Lung (tissue), 12 donors: ENCODE measurements around the gene MIOX. TPM values are rescaled to one million over a fixed set of nuclear protein-coding genes. Genes with fewer than 3 reads are reported as not detected.

Experiments used
- ATAC-seq: fragments of 200-7000 bp; cut with Tn5 transposase; one replicate; pipeline ENCODE4 v1.9.1; 2020; ENCODE audit warnings: moderate number of reproducible peaks; ENCODE audit not compliant: insufficient read depth, low FRiP score
- DNase-seq, 3 donors: peaks; one replicate each; pipeline ENCODE4 v3.0.0-alpha.2; 2013 to 2017
- H3K27ac ChIP-seq, 2 donors: one replicate each; pipeline ENCODE4 v1.5.1; 2013; ENCODE audit warnings: mild to moderate bottlenecking in 2 of 2, moderate library complexity in 2 of 2, control low read depth in 1 of 2, inconsistent platforms in 1 of 2, low read depth in 1 of 2, low read length in 1 of 2
- H3K27me3 ChIP-seq, 3 donors: one replicate each; pipeline ENCODE4 v1.5.1; 2013; ENCODE audit warnings: low read length in 2 of 3; ENCODE audit not compliant: control insufficient read depth in 3 of 3, insufficient read depth in 3 of 3
- H3K36me3 ChIP-seq, 4 donors: one replicate each; pipeline ENCODE4 v1.5.1; 2013; ENCODE audit warnings: low read length in 4 of 4, mild to moderate bottlenecking in 1 of 4, moderate library complexity in 1 of 4; ENCODE audit not compliant: control insufficient read depth in 4 of 4, insufficient read depth in 4 of 4
- H3K4me1 ChIP-seq, 5 donors: one replicate each; pipeline ENCODE4 v1.5.1; 2013; ENCODE audit warnings: low read length in 5 of 5, mild to moderate bottlenecking in 2 of 5, moderate library complexity in 1 of 5; ENCODE audit not compliant: control insufficient read depth in 5 of 5, insufficient read depth in 5 of 5
- H3K4me3 ChIP-seq: one replicate; pipeline ENCODE4 v1.5.1; 2013; ENCODE audit warnings: mild to moderate bottlenecking, control low read depth, moderate library complexity
- H3K9ac ChIP-seq, 2 donors: one replicate each; pipeline ENCODE4 v1.5.1; 2013; ENCODE audit warnings: low read length in 2 of 2, control low read depth in 1 of 2; ENCODE audit not compliant: insufficient read depth in 1 of 2
- H3K9me3 ChIP-seq, 4 donors: one replicate each; pipeline ENCODE4 v1.5.1; 2013; ENCODE audit warnings: low read length in 3 of 4, mild to moderate bottlenecking in 1 of 4, moderate library complexity in 1 of 4; ENCODE audit not compliant: control insufficient read depth in 4 of 4, insufficient read depth in 3 of 4
- WGBS, 2 donors: extraction: QIAGEN DNeasy Blood & Tissue Kit; methylation state at CpG; one replicate each; pipeline ENCODE4 v1.1.7; 2013; 5-methylcytosine and 5-hydroxymethylcytosine counted together
- polyA plus RNA-seq, 2 donors: library from polyadenylated mRNA; stranded (reverse); fragments of 200-250 nt; gene quantifications; one replicate each; pipeline ENCODE4 v1.2.1, GENCODE V29; 2013
- total RNA-seq, 2 donors: library from RNA; depleted of rRNA in 1 of 2; stranded (reverse); fragments of >200 nt in 1 of 2; gene quantifications; one replicate each; pipeline ENCODE4 v1.2.1, GENCODE V29; 2014 to 2021
- TF ChIP-seq, protein P1 (sequence below): IDR thresholded peaks from 2 replicates; pipeline ENCODE4 v1.5.1; 2012; ENCODE audit warnings: mild to moderate bottlenecking; ENCODE audit errors: control extremely low read depth, extremely low read depth
- donor health status: control.
- donor health status: control.
- donor health status: Bipolar disorder and iron deficiency.
- donor health status: healthy.
- donor health status: DM: yes; HTN: yes; CAD: no.

Gene MIOX
- total and polyA plus RNA-seq, 4 donors = 0.08 TPM; not detected in 3

DNA sequence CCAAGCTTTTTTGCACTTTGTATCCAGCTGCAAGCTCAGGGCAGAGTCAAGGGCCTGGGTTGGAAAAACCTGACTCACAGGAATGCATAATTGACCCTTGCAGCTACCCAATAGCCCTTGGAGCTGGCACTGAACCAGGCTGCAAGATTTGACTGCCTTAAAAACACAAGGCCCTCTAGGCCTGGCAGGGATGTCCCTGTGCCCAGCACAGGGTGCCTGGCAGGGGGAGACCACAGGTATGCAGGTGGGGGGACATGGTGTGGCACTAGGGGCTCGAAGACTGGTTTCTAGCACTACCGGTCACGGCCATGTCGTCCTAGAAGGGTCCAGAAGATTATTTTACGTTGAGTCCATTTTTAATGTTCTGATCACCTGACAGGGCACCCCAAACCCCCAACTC, 42.0 kb upstream of the MIOX start:
- TF ChIP-seq, protein P1, sequence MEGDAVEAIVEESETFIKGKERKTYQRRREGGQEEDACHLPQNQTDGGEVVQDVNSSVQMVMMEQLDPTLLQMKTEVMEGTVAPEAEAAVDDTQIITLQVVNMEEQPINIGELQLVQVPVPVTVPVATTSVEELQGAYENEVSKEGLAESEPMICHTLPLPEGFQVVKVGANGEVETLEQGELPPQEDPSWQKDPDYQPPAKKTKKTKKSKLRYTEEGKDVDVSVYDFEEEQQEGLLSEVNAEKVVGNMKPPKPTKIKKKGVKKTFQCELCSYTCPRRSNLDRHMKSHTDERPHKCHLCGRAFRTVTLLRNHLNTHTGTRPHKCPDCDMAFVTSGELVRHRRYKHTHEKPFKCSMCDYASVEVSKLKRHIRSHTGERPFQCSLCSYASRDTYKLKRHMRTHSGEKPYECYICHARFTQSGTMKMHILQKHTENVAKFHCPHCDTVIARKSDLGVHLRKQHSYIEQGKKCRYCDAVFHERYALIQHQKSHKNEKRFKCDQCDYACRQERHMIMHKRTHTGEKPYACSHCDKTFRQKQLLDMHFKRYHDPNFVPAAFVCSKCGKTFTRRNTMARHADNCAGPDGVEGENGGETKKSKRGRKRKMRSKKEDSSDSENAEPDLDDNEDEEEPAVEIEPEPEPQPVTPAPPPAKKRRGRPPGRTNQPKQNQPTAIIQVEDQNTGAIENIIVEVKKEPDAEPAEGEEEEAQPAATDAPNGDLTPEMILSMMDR = no peak
- Histone ChIP-seq H3K9me3 (no peaks in the 10 kb centered on the region), H3K27ac (peak overlapping the region in 1 of 2 donors; percentile 83), H3K36me3 (peaks cover 0 to 67% (median 24%) of the 10 kb centered on the region in 4 donors), H3K27me3 (no peaks in the 10 kb centered on the region), H3K4me3 (no peak overlapping the region), H3K9ac (no peak overlapping the region), H3K4me1 (peaks cover 0 to 13% (median 3%) of the 10 kb centered on the region in 5 donors)
- ATAC-seq (peak; percentile 37), DNase-seq (peak; percentile 48 to 77 (median 60))
- 71 to 84% methylated on average over 5 of the region's 5 CpGs for WGBS, 2 donors

DNA sequence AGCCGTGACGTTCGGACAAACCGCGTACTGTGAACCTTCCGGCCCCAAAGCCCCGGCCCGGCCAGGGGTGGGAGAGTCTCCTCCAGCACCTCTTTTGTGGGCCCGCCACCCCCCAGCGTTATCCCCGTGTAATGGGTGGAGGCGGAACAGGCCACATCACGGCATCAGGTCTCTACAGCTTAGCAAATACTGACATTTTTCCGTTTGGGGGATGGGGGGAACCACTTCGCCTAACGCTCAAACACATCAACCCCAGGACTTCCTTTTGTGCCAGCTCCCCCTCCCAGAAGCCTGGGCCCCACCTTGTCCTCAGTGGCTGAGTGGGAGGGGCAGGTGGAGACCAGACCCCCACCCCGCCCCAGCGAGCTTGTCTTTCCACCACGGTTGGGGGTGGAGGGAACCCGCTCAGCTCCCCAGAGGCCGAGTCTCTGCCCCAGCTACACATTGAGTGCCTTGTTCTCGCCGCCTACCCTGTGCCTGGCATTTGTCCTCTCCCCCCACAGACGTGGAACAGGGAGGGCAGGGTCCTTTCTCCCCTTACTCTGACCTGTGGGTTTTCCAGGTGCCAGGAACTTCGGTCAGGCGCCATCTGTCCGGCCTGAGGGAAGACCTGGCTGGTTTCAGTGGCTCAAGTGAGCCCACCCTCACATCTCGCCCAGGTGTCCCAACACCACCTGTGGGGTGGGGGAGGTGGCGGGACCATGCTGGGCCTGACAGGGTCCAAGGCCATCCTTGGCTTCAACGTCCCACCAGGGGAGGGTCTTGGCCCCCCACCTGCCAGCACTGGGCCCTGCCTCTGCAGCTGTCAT, 41.4 kb upstream of the MIOX start:
- H3K4me3 ChIP-seq = no peak overlapping the region
- H3K27me3 ChIP-seq = no peaks in the 10 kb centered on the region
- DNase-seq = peak; percentile 65 to 84 (median 80)
- no peak overlapping the region for H3K9ac ChIP-seq
- H3K9me3 ChIP-seq = no peaks in the 10 kb centered on the region
- peaks cover 0 to 65% (median 19%) of the 10 kb centered on the region in 4 donors for H3K36me3 ChIP-seq
- H3K4me1 ChIP-seq = peaks cover 0 to 17% (median 3%) of the 10 kb centered on the region in 5 donors
- peak overlapping the region in 1 of 2 donors; percentile 83 for H3K27ac ChIP-seq
- ATAC-seq = peak; percentile 20
- TF ChIP-seq, protein P1 = no peak
- WGBS, 2 donors = 51 to 59% methylated on average over 30 of the region's 30 CpGs

DNA sequence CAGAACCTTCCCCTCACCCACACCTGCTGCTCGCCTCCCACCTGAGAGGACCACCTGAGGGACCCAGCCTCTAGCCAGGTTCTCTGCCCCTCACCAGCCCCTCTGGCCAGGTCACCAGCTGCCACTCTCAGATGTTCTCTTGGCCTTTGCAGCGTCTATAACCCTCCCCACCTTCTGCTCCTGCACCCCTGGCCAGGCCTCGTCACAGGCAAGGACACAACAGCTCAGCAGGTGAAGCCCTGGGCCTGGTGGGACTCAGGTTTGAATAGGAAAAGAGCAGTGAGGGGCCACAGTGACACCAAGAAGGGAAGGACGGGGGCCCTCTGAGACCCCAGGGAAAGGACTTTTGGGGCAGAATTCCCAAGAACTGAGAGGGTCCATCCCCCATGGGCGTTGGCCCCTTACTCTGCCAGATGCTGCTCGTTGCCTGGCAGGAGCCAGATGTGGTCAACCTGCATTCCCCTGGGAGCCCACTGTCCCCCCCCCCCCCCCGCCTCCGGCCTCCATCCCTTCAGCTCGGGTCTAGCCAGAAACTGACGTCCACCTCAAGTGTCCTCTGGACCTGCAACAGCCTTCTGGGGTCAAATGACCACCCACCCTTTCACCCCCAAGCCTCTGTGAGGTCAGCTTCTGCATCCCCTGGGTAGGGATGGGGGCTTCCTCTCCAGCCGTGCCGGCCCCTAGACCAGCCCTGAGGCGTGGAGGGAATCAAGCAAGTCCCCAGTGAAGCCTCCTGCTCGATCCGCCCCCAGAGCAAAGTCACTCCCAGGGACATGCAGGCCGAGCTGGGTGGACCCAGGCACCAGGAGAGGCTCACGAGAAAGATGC, 40.6 kb upstream of the MIOX start:
- Histone ChIP-seq H3K36me3 (peaks cover 4 to 57% (median 16%) of the 10 kb centered on the region in 4 donors), H3K9ac (no peak overlapping the region), H3K9me3 (no peaks in the 10 kb centered on the region), H3K27me3 (no peaks in the 10 kb centered on the region), H3K4me3 (no peak overlapping the region), H3K4me1 (peaks cover 0 to 17% (median 3%) of the 10 kb centered on the region in 5 donors), H3K27ac (peak overlapping the region in 1 of 2 donors; percentile 83)
- DNase-seq (no peak), ATAC-seq (no peak)
- TF ChIP-seq, protein P1 = no peak
- 87 to 89% methylated on average over 16 to 17 of the region's 17 CpGs for WGBS, 2 donors
